ENCODE data around the gene KREMEN1.

GRCh38 chr22:29194184-29194583 lies 121.3 kb downstream of the KREMEN1 start:
- TF ChIP-seq CTCF (IDR thresholded peaks at IDR 0.05 in 2 of 3, conservative IDR thresholded peaks at IDR 0.05 in 1 of 3; ENCODE audit: borderline replicate concordance in 1 of 3, insufficient read depth in 1 of 3, low read depth in 2 of 3, low read length in 2 of 3) (peak in 2 of 3 experiments; percentile 28 to 31; a peak in 2 of 6 replicates), CEBPB (IDR thresholded peaks at IDR 0.05; ENCODE audit: low read depth) (no peak), EZH2 (IDR thresholded peaks at IDR 0.05) (no peak), POLR2A (IDR thresholded peaks at IDR 0.05; ENCODE audit: borderline replicate concordance, extremely low read depth, insufficient read depth, insufficient read length) (no peak), ZNF274 (IDR thresholded peaks at IDR 0.05; ENCODE audit: low read depth, low read length) (no peak), POLR2AphosphoS5 (IDR thresholded peaks at IDR 0.05; ENCODE audit: low read depth, low read length) (no peak), SRF (IDR thresholded peaks at IDR 0.05; ENCODE audit: low read depth) (no peak), ZFX (IDR thresholded peaks at IDR 0.05) (no peak), EZH2phosphoT487 (IDR thresholded peaks at IDR 0.05; ENCODE audit: borderline replicate concordance) (no peak), RAD21 (IDR thresholded peaks at IDR 0.05; ENCODE audit: low read depth) (no peak), FOSL1 (IDR thresholded peaks at IDR 0.05; ENCODE audit: low read depth) (no peak), TCF7L2 (IDR thresholded peaks at IDR 0.05; ENCODE audit: borderline replicate concordance, extremely low read depth, insufficient read depth, insufficient read length) (no peak)
